ENCODE results near the gene ZNF778. TPM values are rescaled to one million over a fixed set of nuclear protein-coding genes. Genes with fewer than 3 reads are reported as not detected.

Gene ZNF778
- 6.2 TPM for polyA plus RNA-seq (ENCODE audit: insufficient read length)

GRCh38 chr16:89217388-89218191 lies at the start of gene ZNF778:
TSS of gene ZNF778 (plus strand) at chr16:89217703. CDS start at chr16:89221128, 3,425 bp downstream.
- peak; percentile 89 for DNase-seq

DNA sequence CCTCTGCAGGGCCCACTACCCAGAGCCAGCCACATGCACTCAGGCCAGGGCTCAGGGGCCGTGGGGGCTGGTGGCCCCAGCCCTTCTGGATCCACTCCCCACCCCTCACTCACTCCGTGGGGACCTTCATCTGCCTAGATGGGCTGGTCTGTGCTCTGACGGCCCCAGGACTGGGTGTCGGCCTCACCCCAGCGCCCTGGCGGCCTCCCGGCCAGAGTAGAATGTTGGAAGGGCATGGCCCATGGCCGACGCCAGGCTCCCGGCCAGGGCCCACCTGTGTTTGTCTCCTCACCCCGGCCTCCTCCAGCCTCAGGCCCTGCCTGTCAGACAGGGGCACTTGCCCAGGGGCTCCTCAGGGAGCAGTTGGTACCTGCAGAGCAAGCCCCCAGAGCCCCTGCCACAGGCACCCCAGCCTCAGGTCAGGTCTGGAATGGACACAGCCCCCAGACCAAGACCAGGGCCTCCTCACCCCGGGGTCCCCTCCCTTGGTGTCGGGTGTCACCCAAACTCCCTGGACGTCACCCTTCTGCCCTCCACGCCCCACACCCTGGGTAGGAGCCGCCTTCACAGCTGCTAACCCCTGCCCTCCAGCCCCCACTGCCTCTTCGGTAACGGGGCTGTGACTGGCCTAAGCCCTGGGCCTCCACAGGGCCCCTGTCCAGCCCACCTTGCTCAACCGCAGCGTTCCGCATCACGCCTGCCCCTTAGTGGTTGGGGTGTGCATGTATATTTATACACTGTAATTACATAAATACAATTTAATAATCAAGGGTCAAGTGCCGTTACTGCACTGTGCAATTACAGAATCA lies 48.9 kb upstream of the ZNF778 start:
- no peak for DNase-seq

- no peak for DNase-seq
Measured at GRCh38 chr16:89169778-89170177, 47.7 kb upstream of the ZNF778 start.

- DNase-seq = no peak
Measured at GRCh38 chr16:89170346-89171215, 46.9 kb upstream of the ZNF778 start.

DNA sequence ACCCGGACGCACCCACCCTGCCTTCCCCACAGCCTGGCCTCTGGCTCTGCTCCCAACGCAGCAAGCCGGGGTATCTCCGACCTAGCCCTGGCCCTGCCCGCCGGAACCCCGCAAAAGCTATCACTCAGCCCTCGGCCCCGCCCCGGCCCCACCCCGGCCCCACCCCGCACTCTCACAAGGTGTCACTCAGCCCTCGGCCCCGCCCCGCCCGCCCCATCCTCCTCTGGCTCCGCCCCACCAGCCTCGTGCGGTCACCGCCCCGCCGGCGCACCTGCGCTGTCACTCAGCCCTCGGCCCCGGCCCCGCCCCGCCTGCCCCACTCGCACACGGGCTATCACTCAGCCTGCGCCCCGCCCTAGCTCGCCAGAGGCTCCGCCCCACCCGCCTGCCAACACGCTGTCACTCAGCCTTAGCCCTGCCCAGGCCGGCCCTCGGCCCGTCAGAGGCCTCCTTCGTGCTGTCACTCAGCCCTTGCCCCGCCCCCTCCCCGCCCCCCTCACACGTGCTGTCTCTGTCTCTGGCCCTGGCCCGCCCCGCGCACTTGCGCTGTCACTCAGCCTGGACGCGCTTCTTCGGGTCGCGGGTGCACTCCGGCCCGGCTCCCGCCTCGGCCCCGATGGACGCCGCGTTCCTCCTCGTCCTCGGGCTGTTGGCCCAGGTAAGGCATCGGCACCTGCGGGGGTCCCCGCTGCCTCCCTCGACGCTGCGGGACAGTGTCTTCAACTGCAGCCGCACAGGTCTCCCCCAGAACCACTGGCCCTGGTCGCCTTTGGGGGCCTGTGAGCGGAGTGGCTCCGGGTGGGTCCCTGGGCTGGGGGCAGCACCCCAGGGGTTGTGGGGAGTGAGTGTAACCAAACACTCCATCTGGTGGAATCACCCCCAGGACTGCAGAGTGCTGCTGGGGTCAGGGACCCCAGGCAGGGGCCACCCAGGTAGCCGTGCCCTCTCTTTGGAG lies 46.0 kb upstream of the ZNF778 start, which contains the start of gene CDH15:
CDH15 (plus strand) TSS at position 533 of the 955 bp plus-strand sequence; CDS start at position 617, 84 bp downstream.
- DNase-seq = peak; percentile 84

DNA sequence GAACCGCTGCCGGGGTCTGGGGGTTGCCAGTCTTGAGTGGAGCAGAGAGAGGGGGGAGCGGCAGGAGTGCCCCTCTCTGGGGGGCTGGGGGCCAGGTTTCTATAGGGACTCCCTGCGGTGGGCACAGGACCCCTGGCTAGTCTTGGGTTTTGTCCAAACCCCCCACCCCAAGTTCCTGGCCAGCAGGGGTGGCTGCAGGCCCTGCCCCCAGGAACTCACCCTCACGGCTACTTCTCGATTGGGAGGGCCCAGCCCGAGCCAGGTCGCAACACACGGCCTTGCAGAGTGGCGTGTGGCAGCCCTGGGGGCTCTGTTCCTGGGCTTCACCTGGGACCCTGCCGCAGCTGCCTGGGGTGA lies 45.4 kb upstream of the ZNF778 start:
- DNase-seq = no peak

- DNase-seq = no peak
Measured at GRCh38 chr16:89172528-89173173, 44.9 kb upstream of the ZNF778 start.

- no peak for DNase-seq
Measured at GRCh38 chr16:89173174-89173921, 44.2 kb upstream of the ZNF778 start.

- no peak for DNase-seq
Measured at GRCh38 chr16:89174055-89174827, 43.3 kb upstream of the ZNF778 start.

DNA sequence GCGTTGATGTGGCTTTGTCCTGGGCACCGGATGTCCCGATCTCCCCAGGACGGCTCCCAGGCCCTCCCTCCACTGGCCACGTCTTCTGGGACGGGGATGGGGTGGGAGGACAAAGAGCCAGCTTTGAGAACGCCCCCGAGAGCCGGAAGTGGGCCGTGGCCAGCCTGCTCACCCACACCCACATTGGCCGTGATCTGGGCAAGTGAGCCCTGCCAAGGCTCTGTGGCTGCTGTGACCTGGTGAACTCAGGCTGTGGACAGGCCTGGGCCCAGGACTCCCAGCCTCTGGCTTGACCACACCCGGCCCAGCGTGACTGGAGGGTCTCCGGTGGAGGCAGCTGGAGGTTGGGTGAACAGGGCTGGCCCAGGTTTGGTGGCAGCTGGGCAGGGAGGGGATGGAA lies 42.6 kb upstream of the ZNF778 start:
- DNase-seq = no peak

GRCh38 chr16:89175280-89176146 lies 42.0 kb upstream of the ZNF778 start:
- DNase-seq = no peak

DNA sequence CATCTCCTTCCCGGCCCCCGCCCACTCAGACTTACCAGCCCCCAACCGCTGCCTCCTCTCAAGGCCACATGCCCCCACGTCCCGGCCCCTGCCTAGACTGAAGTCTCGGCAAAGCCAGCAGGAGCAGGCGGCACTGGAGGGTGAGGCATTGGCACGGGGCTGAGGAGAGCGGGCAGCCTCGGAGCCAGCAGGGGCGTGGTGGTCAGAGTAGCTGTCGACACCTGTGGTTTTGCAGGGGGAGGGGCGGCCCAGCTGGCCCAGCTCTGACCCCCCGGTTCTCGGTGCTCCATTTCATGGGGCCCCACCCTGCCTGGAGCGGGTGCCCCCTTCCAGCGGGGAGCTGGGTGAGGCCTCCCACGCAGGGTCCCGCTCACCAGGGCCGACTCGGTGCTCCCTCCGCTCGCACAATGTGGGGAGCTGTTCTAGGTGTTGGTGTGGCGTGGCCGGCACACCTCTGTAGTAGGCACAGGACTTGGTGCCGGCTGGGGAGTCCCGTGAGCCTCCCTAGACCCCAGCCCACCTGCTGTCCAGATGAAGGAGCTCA lies 41.3 kb upstream of the ZNF778 start:
- DNase-seq = no peak

DNA sequence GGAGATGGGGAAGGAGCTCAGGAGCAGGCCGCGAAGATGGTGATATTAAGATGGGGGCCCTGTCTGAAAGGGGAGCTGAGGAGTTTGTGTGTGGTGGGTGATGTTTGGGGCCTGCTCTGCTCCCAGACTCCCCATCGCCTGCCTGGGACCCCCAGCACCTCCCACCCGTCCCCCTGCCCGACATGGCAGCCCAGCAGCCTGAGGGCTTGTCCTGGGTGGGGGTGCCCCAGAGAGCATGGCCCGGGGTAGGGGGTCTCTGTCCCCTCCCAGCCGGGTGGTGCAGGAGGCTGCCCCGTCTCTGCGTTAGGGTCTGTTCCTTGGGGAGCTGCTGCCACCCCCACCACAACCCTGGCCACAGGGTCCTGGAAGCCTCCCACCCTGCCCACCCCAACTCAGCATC lies 40.8 kb upstream of the ZNF778 start:
- DNase-seq = no peak

DNA sequence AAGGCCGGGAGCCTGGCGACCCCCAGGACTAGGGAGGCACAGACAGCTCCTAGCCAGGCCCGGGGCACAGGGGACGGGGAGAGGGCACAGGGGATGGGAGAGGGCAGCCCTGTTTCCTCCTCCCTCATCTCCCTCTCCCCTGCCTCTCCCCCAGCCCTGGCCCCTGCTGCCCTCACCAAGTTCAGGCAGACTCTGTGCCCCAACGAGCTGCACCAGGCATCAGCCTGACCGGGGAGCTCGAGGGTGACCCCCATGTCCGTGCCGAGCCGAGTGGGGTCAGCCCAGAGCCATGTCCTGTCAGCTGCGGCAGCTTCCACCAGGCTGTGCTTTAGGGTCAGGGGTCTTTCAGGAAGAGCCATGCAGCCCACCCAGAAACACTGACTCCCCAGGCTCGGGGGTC lies 40.0 kb upstream of the ZNF778 start:
- no peak for DNase-seq

DNA sequence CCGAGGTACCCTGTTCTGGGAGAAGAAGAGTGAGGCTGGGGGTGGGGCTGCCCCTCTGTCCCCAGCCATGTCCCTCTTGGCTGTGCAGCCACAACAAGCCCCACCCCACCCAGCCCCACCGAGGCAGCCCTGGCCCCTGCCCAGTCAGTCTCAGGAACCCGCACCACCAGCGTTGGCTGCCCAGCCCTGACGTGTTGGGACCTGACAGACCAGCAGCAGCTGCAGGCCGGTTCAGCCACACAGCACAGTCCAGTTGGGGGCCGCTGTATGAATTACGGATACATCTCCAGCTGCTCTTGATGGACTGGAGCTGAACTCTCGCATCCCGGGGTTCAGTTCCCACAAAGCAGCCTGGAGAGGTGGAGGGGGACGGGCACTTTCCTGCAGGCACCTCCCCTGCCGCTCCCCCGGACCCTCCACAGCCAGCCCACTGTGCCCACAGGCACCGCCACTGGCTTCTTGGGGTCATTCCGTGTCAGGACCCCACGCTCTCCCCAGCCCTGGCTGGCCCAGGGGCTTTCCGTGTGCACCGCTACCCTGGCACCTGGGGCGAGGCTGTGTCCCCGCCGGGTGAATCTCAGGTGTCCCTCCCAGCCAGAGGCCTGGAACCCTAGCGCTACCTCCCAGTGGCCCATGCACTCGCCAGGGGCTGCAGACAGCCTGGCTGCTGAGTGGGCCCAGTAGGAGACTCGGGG lies 38.9 kb upstream of the ZNF778 start:
- DNase-seq = no peak

- DNase-seq = no peak
Measured at GRCh38 chr16:89179148-89179484, 38.4 kb upstream of the ZNF778 start.

- no peak for DNase-seq
Measured at GRCh38 chr16:89179656-89180315, 37.7 kb upstream of the ZNF778 start.
